WTC11 (cell line): ENCODE results near the gene KDF1. TPM values are rescaled to one million over a fixed set of nuclear protein-coding genes. Genes with fewer than 3 reads are reported as not detected.

Source experiments
- ATF3 ChIP-seq: sonication (generic); formaldehyde crosslinking; conservative IDR thresholded peaks from 2 replicates; pipeline ENCODE4 v1.8.1; 2022; ENCODE audit warnings: mild to moderate bottlenecking, missing genetic modification reagents
- EMX1 ChIP-seq: fragments of 250-450 bp; sonication (Bioruptor Pico); IDR thresholded peaks from 2 replicates; pipeline ENCODE4 v1.8.0; 2021; ENCODE audit warnings: mild to moderate bottlenecking
- FOXP1 ChIP-seq: sonication (generic); formaldehyde crosslinking; IDR thresholded peaks from 2 replicates; pipeline ENCODE4 v1.8.0; 2022; ENCODE audit warnings: missing genetic modification reagents, mild to moderate bottlenecking, moderate library complexity, borderline replicate concordance
- FOXP4 ChIP-seq: sonication (generic); formaldehyde crosslinking; IDR thresholded peaks from 2 replicates; pipeline ENCODE4 v1.8.0; 2022; ENCODE audit warnings: mild to moderate bottlenecking, missing genetic modification reagents
- GRHL2 ChIP-seq: fragments of 250-450 bp; sonication (Bioruptor Pico); IDR thresholded peaks from 2 replicates; pipeline ENCODE4 v1.8.0; 2022; ENCODE audit warnings: mild to moderate bottlenecking, moderate library complexity; ENCODE audit not compliant: insufficient replicate concordance, severe bottlenecking
- GTF2I ChIP-seq: fragments of 250-450 bp; sonication (Bioruptor Pico); conservative IDR thresholded peaks from 2 replicates; pipeline ENCODE4 v1.4.0; 2021; ENCODE audit warnings: mild to moderate bottlenecking
- HMGA2 ChIP-seq: fragments of 250-450 bp; sonication (Bioruptor Pico); IDR thresholded peaks from 2 replicates; pipeline ENCODE4 v1.4.0; 2021; ENCODE audit warnings: mild to moderate bottlenecking, moderate library complexity
- IRF2 ChIP-seq: sonication (generic); formaldehyde crosslinking; IDR thresholded peaks from 2 replicates; pipeline ENCODE4 v1.8.0; 2022; ENCODE audit warnings: low read depth, missing genetic modification reagents, borderline replicate concordance
- JUN ChIP-seq: sonication (generic); formaldehyde crosslinking; IDR thresholded peaks from 2 replicates; pipeline ENCODE4 v1.8.0; 2023; ENCODE audit warnings: mild to moderate bottlenecking, missing genetic modification reagents
- MAX ChIP-seq: sonication (generic); formaldehyde crosslinking; IDR thresholded peaks from 2 replicates; pipeline ENCODE4 v1.8.0; 2022; ENCODE audit warnings: mild to moderate bottlenecking, missing genetic modification reagents
- MXD4 ChIP-seq: fragments of 250-450 bp; sonication (Bioruptor Pico); IDR thresholded peaks from 2 replicates; pipeline ENCODE4 v1.8.0; 2021; ENCODE audit warnings: mild to moderate bottlenecking, moderate library complexity, borderline replicate concordance
- MYBL2 ChIP-seq: sonication (generic); formaldehyde crosslinking; IDR thresholded peaks from 2 replicates; pipeline ENCODE4 v1.8.1; 2023; ENCODE audit warnings: mild to moderate bottlenecking, moderate library complexity, missing genetic modification reagents
- NFYB ChIP-seq: sonication (generic); formaldehyde crosslinking; conservative IDR thresholded peaks from 2 replicates; pipeline ENCODE4 v1.8.0; 2022; ENCODE audit warnings: low read depth, missing genetic modification reagents
- NR1H2 ChIP-seq: sonication (generic); formaldehyde crosslinking; IDR thresholded peaks from 2 replicates; pipeline ENCODE4 v1.9.0; 2021; ENCODE audit warnings: mild to moderate bottlenecking, moderate library complexity, missing genetic modification reagents
- NR2C2 ChIP-seq: sonication (generic); formaldehyde crosslinking; IDR thresholded peaks from 2 replicates; pipeline ENCODE4 v1.8.0; 2022; ENCODE audit warnings: mild to moderate bottlenecking, missing genetic modification reagents
- NR3C1 ChIP-seq: sonication (generic); formaldehyde crosslinking; conservative IDR thresholded peaks from 2 replicates; pipeline ENCODE4 v1.8.1; 2023; ENCODE audit warnings: low read depth, mild to moderate bottlenecking, missing genetic modification reagents
- OVOL2 ChIP-seq: fragments of 250-450 bp; sonication (Bioruptor Pico); IDR thresholded peaks from 2 replicates; pipeline ENCODE4 v1.9.0; 2021; ENCODE audit warnings: mild to moderate bottlenecking, borderline replicate concordance
- RELA ChIP-seq: sonication (generic); formaldehyde crosslinking; IDR thresholded peaks from 2 replicates; pipeline ENCODE4 v1.8.1; 2022; ENCODE audit warnings: missing genetic modification reagents, mild to moderate bottlenecking, borderline replicate concordance
- SMAD3 ChIP-seq: sonication (generic); formaldehyde crosslinking; IDR thresholded peaks from 2 replicates; pipeline ENCODE4 v1.8.0; 2022; ENCODE audit warnings: missing genetic modification reagents, mild to moderate bottlenecking, borderline replicate concordance
- SMAD4 ChIP-seq: sonication (generic); formaldehyde crosslinking; IDR thresholded peaks from 2 replicates; pipeline ENCODE4 v1.8.0; 2022; ENCODE audit warnings: mild to moderate bottlenecking, missing genetic modification reagents
- SP1 ChIP-seq: sonication (generic); formaldehyde crosslinking; conservative IDR thresholded peaks from 2 replicates; pipeline ENCODE4 v1.8.1; 2022; ENCODE audit warnings: missing genetic modification reagents
- TEAD4 ChIP-seq: sonication (generic); formaldehyde crosslinking; IDR thresholded peaks from 2 replicates; pipeline ENCODE4 v1.8.0; 2022; ENCODE audit warnings: mild to moderate bottlenecking, missing genetic modification reagents
- USF1 ChIP-seq: sonication (generic); formaldehyde crosslinking; IDR thresholded peaks from 2 replicates; pipeline ENCODE4 v1.8.0; 2022; ENCODE audit warnings: mild to moderate bottlenecking, missing genetic modification reagents
- ZBTB21 ChIP-seq: sonication (generic); formaldehyde crosslinking; IDR thresholded peaks from 2 replicates; pipeline ENCODE4 v1.8.1; 2023; ENCODE audit warnings: mild to moderate bottlenecking, missing genetic modification reagents, borderline replicate concordance
- ZNF121 ChIP-seq: sonication (generic); formaldehyde crosslinking; IDR thresholded peaks from 2 replicates; pipeline ENCODE4 v1.8.0; 2023; ENCODE audit warnings: missing genetic modification reagents
- ZNF232 ChIP-seq: sonication (generic); formaldehyde crosslinking; IDR thresholded peaks from 2 replicates; pipeline ENCODE4 v1.8.0; 2022; ENCODE audit warnings: mild to moderate bottlenecking, missing genetic modification reagents
- ZNF263 ChIP-seq: sonication (generic); formaldehyde crosslinking; IDR thresholded peaks from 2 replicates; pipeline ENCODE4 v1.8.1; 2022; ENCODE audit warnings: low read depth, mild to moderate bottlenecking, moderate library complexity, missing genetic modification reagents
- ZNF281 ChIP-seq: sonication (generic); formaldehyde crosslinking; IDR thresholded peaks from 2 replicates; pipeline ENCODE4 v1.8.0; 2023; ENCODE audit warnings: mild to moderate bottlenecking, missing genetic modification reagents
- ZNF416 ChIP-seq: fragments of 250-450 bp; sonication (Bioruptor Pico); IDR thresholded peaks from 2 replicates; pipeline ENCODE4 v1.9.0; 2021; ENCODE audit warnings: mild to moderate bottlenecking, inconsistent platforms
- ZNF423 ChIP-seq: fragments of 250-450 bp; sonication (Bioruptor Pico); IDR thresholded peaks from 2 replicates; pipeline ENCODE4 v2.1.2; 2022; ENCODE audit warnings: mild to moderate bottlenecking, moderate library complexity
- total RNA-seq: library from RNA; stranded (reverse); gene quantifications from 3 replicates; pipeline ENCODE4 v1.2.3, GENCODE V29; 2021

The KDF1 gene
- total RNA-seq, 1 experiment from 2014 or later, result 19.0 TPM

GRCh38 chr1:27007909-27008582 lies 47.8 kb upstream of the KDF1 start (continued):
- TF ChIP-seq OVOL2 (CRISPR knock-in tag), result no peak
- TF ChIP-seq ZNF416 (CRISPR knock-in tag), result no peak
- TF ChIP-seq TEAD4 (CRISPR knock-in tag), result no peak
- no peak for TF ChIP-seq GRHL2 (CRISPR knock-in tag)
- no peak for TF ChIP-seq RELA (CRISPR knock-in tag)
- TF ChIP-seq ZNF263 (CRISPR knock-in tag), result no peak
- TF ChIP-seq GTF2I (CRISPR knock-in tag), result no peak
- TF ChIP-seq ZNF232 (CRISPR knock-in tag), result peak; percentile 54; the same call in 1 of the 2 replicates
- TF ChIP-seq EMX1 (CRISPR knock-in tag), result no peak
- no peak for TF ChIP-seq NR2C2
- TF ChIP-seq USF1 (CRISPR knock-in tag), result no peak
- no peak for TF ChIP-seq NFYB
- TF ChIP-seq ZNF423 (CRISPR knock-in tag), result peak; percentile 86
- no peak for TF ChIP-seq NR1H2 (CRISPR knock-in tag)
- no peak for TF ChIP-seq SMAD4 (CRISPR knock-in tag)
- no peak for TF ChIP-seq NR3C1 (CRISPR knock-in tag)
- TF ChIP-seq ZNF281 (CRISPR knock-in tag), result no peak
- TF ChIP-seq FOXP1 (CRISPR knock-in tag), result peak; percentile 44; the same call in 1 of the 2 replicates
- no peak for TF ChIP-seq JUN (CRISPR knock-in tag)
- peak; percentile 80; the same call in 1 of the 2 replicates for TF ChIP-seq FOXP4 (CRISPR knock-in tag)
- TF ChIP-seq HMGA2, result no peak
- no peak for TF ChIP-seq MYBL2 (CRISPR knock-in tag)
- TF ChIP-seq MAX (CRISPR knock-in tag), result no peak
- no peak for TF ChIP-seq ZBTB21 (CRISPR knock-in tag)
- TF ChIP-seq SMAD3, result no peak
- TF ChIP-seq IRF2 (CRISPR knock-in tag), result no peak
- no peak for TF ChIP-seq ATF3 (CRISPR knock-in tag)
- TF ChIP-seq MXD4 (CRISPR knock-in tag), result no peak
- TF ChIP-seq SP1 (CRISPR knock-in tag), result peak; percentile 41; the same call in 1 of the 2 replicates
- no peak for TF ChIP-seq ZNF121 (CRISPR knock-in tag)
